Spleen (tissue), 11 donors: ENCODE data around the gene RAMP1. TPM values are rescaled to one million over a fixed set of nuclear protein-coding genes. Genes with fewer than 3 reads are reported as not detected.

Experiments
- DNase-seq: peaks from one replicate; pipeline ENCODE4 v3.0.0-alpha.2; 2020
- H3K27ac ChIP-seq, 8 donors: fragments of 200-600 bp; sonication (generic) in 7 of 8; 1 replicate in 4 of 8; 2 replicates in 4 of 8; pipeline versions ENCODE4 v1.5.0 to v1.8.0; 2016 to 2021; ENCODE audit warnings: inconsistent platforms in 4 of 8, mild to moderate bottlenecking in 4 of 8, moderate library complexity in 1 of 8
- H3K27me3 ChIP-seq, 7 donors: fragments of 200-600 bp; sonication (generic) in 6 of 7; replicated peaks in 1 of 7; 1 replicate in 4 of 7; 2 replicates in 3 of 7; pipeline versions ENCODE4 v1.5.0 to v1.8.0; 2016 to 2021; ENCODE audit warnings: inconsistent platforms in 3 of 7, mild to moderate bottlenecking in 1 of 7
- H3K36me3 ChIP-seq, 6 donors: fragments of 200-600 bp; sonication (generic) in 5 of 6; 1 replicate in 4 of 6; 2 replicates in 2 of 6; pipeline versions ENCODE4 v1.5.0 to v1.8.0; 2016 to 2021; ENCODE audit warnings: inconsistent platforms in 2 of 6
- H3K4me1 ChIP-seq, 6 donors: fragments of 200-600 bp; sonication (generic) in 5 of 6; 1 replicate in 3 of 6; 2 replicates in 3 of 6; pipeline versions ENCODE4 v1.5.0 to v1.8.0; 2016 to 2021; ENCODE audit warnings: inconsistent platforms in 3 of 6
- H3K4me3 ChIP-seq, 8 donors: fragments of 200-600 bp; sonication (generic) in 7 of 8; 1 replicate in 4 of 8; 2 replicates in 4 of 8; pipeline versions ENCODE4 v1.5.0 to v1.8.0; 2016 to 2021; ENCODE audit warnings: inconsistent platforms in 4 of 8, mild to moderate bottlenecking in 4 of 8, moderate library complexity in 2 of 8
- H3K9me3 ChIP-seq, 8 donors: fragments of 200-600 bp; sonication (generic) in 7 of 8; 1 replicate in 4 of 8; 2 replicates in 4 of 8; pipeline versions ENCODE4 v1.5.0 to v1.8.0; 2016 to 2021; ENCODE audit warnings: inconsistent platforms in 4 of 8
- CTCF ChIP-seq, 11 experiments: fragments of 200-600 bp in 7 of 11; fragments of 450-650 bp in 4 of 11; sonication (generic) in 4 of 11; IDR thresholded peaks in 8 of 11; conservative IDR thresholded peaks in 3 of 11; 1 replicate in 7 of 11; 2 replicates in 4 of 11; pipeline versions ENCODE4 v1.4.0 to v1.8.0; 2016 to 2021; ENCODE audit warnings: antibody characterized with exemption in 11 of 11, inconsistent platforms in 4 of 11, mild to moderate bottlenecking in 1 of 11
- POLR2A ChIP-seq, 3 donors: fragments of 450-650 bp; IDR thresholded peaks; one replicate each; pipeline ENCODE4 v1.5.1; 2017; ENCODE audit warnings: antibody characterized with exemption in 3 of 3, mild to moderate bottlenecking in 1 of 3
- POLR2AphosphoS5 ChIP-seq, 3 donors: sonication (generic); formaldehyde crosslinking; IDR thresholded peaks; one replicate each; pipeline ENCODE4 v1.5.1; 2017; ENCODE audit warnings: antibody characterized with exemption in 3 of 3
- WGBS, 5 donors: extraction: QIAGEN DNeasy Blood & Tissue Kit in 3 of 5; methylation state at CpG; one replicate each; pipeline versions ENCODE4 v1.1.5 to v1.1.7; 2013 to 2018; 5-methylcytosine and 5-hydroxymethylcytosine counted together
- intact Hi-C: fragments of 100-400 bp; cut with DNase I; formaldehyde crosslinking; loops from one replicate; pipeline ENCODE4 v1.15.0; 2023; ENCODE audit warnings: low total_unique reads
- polyA plus RNA-seq, 3 donors: library from polyadenylated mRNA; stranded (reverse); fragments of 200-250 nt; gene quantifications; one replicate each; pipeline ENCODE4 v1.2.1, GENCODE V29; 2013
- total RNA-seq, 7 donors: library from RNA; depleted of rRNA in 3 of 7; stranded (reverse); fragments of >200 nt in 3 of 7; fragmentation: NEBNext Ultra II Directional in 4 of 7; extraction: Animal tissue kit (Norgen Biotek cat#: 25700) in 4 of 7; gene quantifications; one replicate each; pipeline versions ENCODE4 v1.1.0 to v1.2.1, GENCODE V29; 2016 to 2021
- donor health status: healthy with polysubstance abuse.
- donor health status: DM: no; HTN: no; CAD: no; lungs with moderate emphysema.
- donor health status: DM: no; HTN: no; CAD: no.
- donor health status: Bipolar disorder and iron deficiency.
- donor health status: healthy.
- donor health status: DM: no; HTN: no; CAD: no.
- donor health status: DM: yes; HTN: yes; CAD: no.

The RAMP1 gene
- total and polyA plus RNA-seq, 10 donors: 4.5 to 44.5 (median 9.5) TPM

GRCh38 chr2:237883951-237884446 lies 24.6 kb downstream of the RAMP1 start:
- Histone ChIP-seq H3K4me1 (peaks cover 0 to 5% (median 0%) of the 10 kb centered on the region in 6 donors), H3K36me3 (no peaks in the 10 kb centered on the region), H3K9me3 (no peaks in the 10 kb centered on the region), H3K4me3 (no peak overlapping the region), H3K27me3 (no peaks in the 10 kb centered on the region), H3K27ac (no peak overlapping the region)
- no peak for TF ChIP-seq CTCF (IDR thresholded peaks at IDR 0.05 in 8 of 11, conservative IDR thresholded peaks at IDR 0.05 in 3 of 11)
- TF ChIP-seq POLR2AphosphoS5 (IDR thresholded peaks at IDR 0.05): no peak
- no peak for TF ChIP-seq POLR2A (IDR thresholded peaks at IDR 0.05)
- DNase-seq: peak; percentile 28
- intact Hi-C loops: no loop called here
- WGBS, 5 donors: 83 to 96% (median 88%) methylated on average over 10 of the region's 10 CpGs

DNA sequence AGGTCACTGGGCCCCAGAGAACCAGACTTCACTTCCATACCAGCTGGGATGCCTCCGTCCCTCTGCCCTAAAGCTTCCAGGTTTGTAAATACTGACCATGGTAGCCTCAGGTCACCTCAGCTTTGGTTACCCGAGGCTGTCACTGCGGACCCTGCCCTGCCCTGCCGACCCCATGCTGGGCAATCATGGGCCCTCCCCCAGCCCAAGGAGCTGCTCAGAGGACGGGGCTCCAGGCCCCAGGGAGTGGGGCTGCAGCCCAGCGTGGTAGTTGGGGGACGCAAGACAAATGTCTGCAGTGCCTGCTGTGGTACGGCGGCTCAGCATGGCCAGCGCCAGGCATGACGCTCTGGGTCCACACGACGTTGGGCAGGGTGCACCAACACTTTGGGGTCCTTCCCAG lies 25.3 kb downstream of the RAMP1 start:
- WGBS, 5 donors: 87 to 93% (median 88%) methylated on average over 10 to 13 of the region's 13 CpGs
- TF ChIP-seq CTCF (IDR thresholded peaks at IDR 0.05 in 8 of 11, conservative IDR thresholded peaks at IDR 0.05 in 3 of 11) (no peak), POLR2AphosphoS5 (IDR thresholded peaks at IDR 0.05) (no peak), POLR2A (IDR thresholded peaks at IDR 0.05) (no peak)
- intact Hi-C loops: no loop called here
- H3K9me3 ChIP-seq: no peaks in the 10 kb centered on the region
- H3K27ac ChIP-seq: peak overlapping the region in 1 of 8 donors; percentile 42
- H3K4me1 ChIP-seq: peaks cover 0 to 5% (median 0%) of the 10 kb centered on the region in 6 donors
- peak; percentile 46 for DNase-seq
- H3K27me3 ChIP-seq: no peaks in the 10 kb centered on the region
- H3K36me3 ChIP-seq: no peaks in the 10 kb centered on the region
- no peak overlapping the region for H3K4me3 ChIP-seq

- Histone ChIP-seq H3K4me1 (peaks cover 0 to 5% (median 0%) of the 10 kb centered on the region in 6 donors), H3K27me3 (no peaks in the 10 kb centered on the region), H3K9me3 (no peaks in the 10 kb centered on the region), H3K27ac (peak overlapping the region in 1 of 8 donors; percentile 42), H3K4me3 (no peak overlapping the region), H3K36me3 (no peaks in the 10 kb centered on the region)
- WGBS, 5 donors: 65 to 91% (median 82%) methylated on average over 18 to 27 of the region's 27 CpGs
- peak; percentile 70 for DNase-seq
- intact Hi-C loops: no loop called here
- TF ChIP-seq POLR2A (IDR thresholded peaks at IDR 0.05): no peak
- TF ChIP-seq POLR2AphosphoS5 (IDR thresholded peaks at IDR 0.05): no peak
- TF ChIP-seq CTCF (IDR thresholded peaks at IDR 0.05 in 8 of 11, conservative IDR thresholded peaks at IDR 0.05 in 3 of 11): no peak
These were observed 25.9 kb downstream of the RAMP1 start for GRCh38 chr2:237885111-237885930.
